LHCN-M2 (cell line): ENCODE data around the gene LPCAT4. TPM values are rescaled to one million over a fixed set of nuclear protein-coding genes. Genes with fewer than 3 reads are reported as not detected.

ENCODE experiments used
- DNase-seq: peaks from one replicate; pipeline ENCODE4 v3.0.0-alpha.2; 2012; ENCODE audit warnings: low read depth
- total RNA-seq: library from RNA; depleted of rRNA; stranded (reverse); fragments of >200 nt; gene quantifications from 2 replicates; pipeline ENCODE4 v1.2.3, GENCODE V29; 2014

The LPCAT4 gene
- total RNA-seq, 1 experiment from 2014 or later: 25.3 TPM

GRCh38 chr15:34337557-34338306 lies 29.3 kb downstream of the LPCAT4 start, which contains the start of gene SLC12A6:
Gene SLC12A6, minus strand, starts transcription at chr15:34337781. Its CDS starts 1,101 bp downstream, at chr15:34336680.
- peak; percentile 90 for DNase-seq

GRCh38 chr15:34336991-34337556 lies 29.9 kb downstream of the LPCAT4 start:
- DNase-seq: no peak

GRCh38 chr15:34336231-34336990 lies 30.6 kb downstream of the LPCAT4 start:
- DNase-seq: no peak

- DNase-seq: no peak
These were observed 31.6 kb downstream of the LPCAT4 start for GRCh38 chr15:34335176-34336032.

- no peak for DNase-seq
These were observed 32.3 kb downstream of the LPCAT4 start for GRCh38 chr15:34334672-34335071.

- no peak for DNase-seq
These were observed 34.4 kb downstream of the LPCAT4 start for GRCh38 chr15:34332553-34333120.

- no peak for DNase-seq
These were observed 35.2 kb downstream of the LPCAT4 start for GRCh38 chr15:34331809-34332208.

GRCh38 chr15:34330279-34330678 lies 36.7 kb downstream of the LPCAT4 start:
- DNase-seq: no peak

GRCh38 chr15:34329006-34329405 lies 38.0 kb downstream of the LPCAT4 start:
- DNase-seq: no peak

- no peak for DNase-seq
These were observed 39.1 kb downstream of the LPCAT4 start for GRCh38 chr15:34327906-34328305.

- no peak for DNase-seq
These were observed 41.6 kb downstream of the LPCAT4 start for GRCh38 chr15:34325368-34325767.

- no peak for DNase-seq
These were observed 42.1 kb downstream of the LPCAT4 start for GRCh38 chr15:34324933-34325332.

- DNase-seq: no peak
These were observed 43.8 kb downstream of the LPCAT4 start for GRCh38 chr15:34323217-34323616.

- peak; percentile 51 for DNase-seq
These were observed 48.5 kb downstream of the LPCAT4 start for GRCh38 chr15:34318277-34319079.

GRCh38 chr15:34314491-34315490 lies 52.2 kb downstream of the LPCAT4 start:
- no peak for DNase-seq

GRCh38 chr15:34311563-34311962 lies 55.4 kb downstream of the LPCAT4 start:
- DNase-seq: no peak
